Stimulated activated naive B cell treated with anti-CD40 and anti-IgM and Interleukin-4, amounts not matched to agents 10 μg/mL and 1 μg/mL and 100 μg/mL, for 72 hours (primary cell): ENCODE measurements around the gene TENT5A.

Source experiments
- ATAC-seq, 2 donors: fragments of 150-1000 bp; cut with Tn5 transposase; replicated peaks; 2 replicates each; pipeline ENCODE4 v1.10.0; 2021; ENCODE audit warnings: moderate library complexity in 1 of 2
- DNase-seq: peaks from one replicate; pipeline ENCODE4 v3.0.0; 2021
- H3K27ac Mint-ChIP-seq: one replicate; pipeline ENCODE4 v1.8.0; 2022; ENCODE audit warnings: mild to moderate bottlenecking, mixed read lengths
- H3K27me3 Mint-ChIP-seq, 2 donors: one replicate each; pipeline ENCODE4 v1.8.0; 2022; ENCODE audit warnings: mixed read lengths in 2 of 2
- H3K36me3 Mint-ChIP-seq, 2 donors: one replicate each; pipeline ENCODE4 v1.8.0; 2022; ENCODE audit warnings: mixed read lengths in 2 of 2, mild to moderate bottlenecking in 1 of 2
- H3K4me1 Mint-ChIP-seq, 2 donors: one replicate each; pipeline ENCODE4 v1.8.0; 2022; ENCODE audit warnings: mixed read lengths in 2 of 2, mild to moderate bottlenecking in 1 of 2
- H3K4me3 Mint-ChIP-seq, 2 donors: one replicate each; pipeline ENCODE4 v1.8.0; 2022; ENCODE audit warnings: mild to moderate bottlenecking in 2 of 2, mixed read lengths in 2 of 2, moderate library complexity in 1 of 2
- H3K9me3 Mint-ChIP-seq, 2 donors: one replicate each; pipeline ENCODE4 v1.8.0; 2022; ENCODE audit warnings: mixed read lengths in 2 of 2, mild to moderate bottlenecking in 1 of 2

The TENT5A gene

GRCh38 chr6:81734081-81734480 lies 18.4 kb downstream of the TENT5A start:
- Mint-ChIP-seq H3K9me3 (peaks cover 0 to 3% of the 10 kb centered on the region in 2 donors), H3K27me3 (no peaks in the 10 kb centered on the region), H3K36me3 (peaks cover 0 to 4% of the 10 kb centered on the region in 2 donors), H3K4me1 (no peaks in the 10 kb centered on the region), H3K27ac (no peak overlapping the region), H3K4me3 (no peak overlapping the region)
- no peak for ATAC-seq
- DNase-seq: no peak

GRCh38 chr6:81731814-81732213 lies 20.7 kb downstream of the TENT5A start:
- Mint-ChIP-seq H3K4me3 (no peak overlapping the region), H3K9me3 (peaks cover 0 to 3% of the 10 kb centered on the region in 2 donors), H3K27me3 (no peaks in the 10 kb centered on the region), H3K4me1 (peaks cover 0 to 2% of the 10 kb centered on the region in 2 donors), H3K27ac (no peak overlapping the region), H3K36me3 (peaks cover 0 to 4% of the 10 kb centered on the region in 2 donors)
- ATAC-seq (peak; percentile 31 to 51), DNase-seq (no peak)

GRCh38 chr6:81727876-81728517 lies 24.5 kb downstream of the TENT5A start:
- ATAC-seq: no peak
- H3K4me3 Mint-ChIP-seq: no peak overlapping the region

GRCh38 chr6:81725127-81725526 lies 27.4 kb downstream of the TENT5A start:
- H3K36me3 Mint-ChIP-seq: no peaks in the 10 kb centered on the region
- H3K9me3 Mint-ChIP-seq: no peaks in the 10 kb centered on the region
- H3K27me3 Mint-ChIP-seq: no peaks in the 10 kb centered on the region
- DNase-seq: no peak
- ATAC-seq: no peak
- peaks cover 7 to 9% of the 10 kb centered on the region in 2 donors for H3K4me1 Mint-ChIP-seq
- H3K27ac Mint-ChIP-seq: no peak overlapping the region
- no peak overlapping the region for H3K4me3 Mint-ChIP-seq

More at GRCh38 chr6:81727876-81728517, 24.5 kb downstream of the TENT5A start:
- H3K9me3 Mint-ChIP-seq: no peaks in the 10 kb centered on the region
- no peak for DNase-seq
- H3K36me3 Mint-ChIP-seq: no peaks in the 10 kb centered on the region
- peaks cover 0 to 2% of the 10 kb centered on the region in 2 donors for H3K4me1 Mint-ChIP-seq
- H3K27me3 Mint-ChIP-seq: no peaks in the 10 kb centered on the region
- no peak overlapping the region for H3K27ac Mint-ChIP-seq

- Mint-ChIP-seq H3K36me3 (no peaks in the 10 kb centered on the region), H3K4me1 (peaks cover 9 to 11% of the 10 kb centered on the region in 2 donors), H3K27ac (no peak overlapping the region), H3K9me3 (no peaks in the 10 kb centered on the region), H3K27me3 (no peaks in the 10 kb centered on the region), H3K4me3 (no peak overlapping the region)
- ATAC-seq: no peak
- DNase-seq: no peak
Observed at GRCh38 chr6:81722506-81723223, 29.8 kb downstream of the TENT5A start.

GRCh38 chr6:81720427-81720826 lies 32.1 kb downstream of the TENT5A start:
- H3K4me1 Mint-ChIP-seq: peaks cover 9 to 11% of the 10 kb centered on the region in 2 donors
- no peaks in the 10 kb centered on the region for H3K27me3 Mint-ChIP-seq
- DNase-seq (no peak), ATAC-seq (no peak)
- H3K36me3 Mint-ChIP-seq: no peaks in the 10 kb centered on the region
- H3K9me3 Mint-ChIP-seq: no peaks in the 10 kb centered on the region
- H3K27ac Mint-ChIP-seq: no peak overlapping the region
- H3K4me3 Mint-ChIP-seq: no peak overlapping the region

GRCh38 chr6:81718126-81718525 lies 34.4 kb downstream of the TENT5A start:
- ATAC-seq: no peak
- Mint-ChIP-seq H3K9me3 (no peaks in the 10 kb centered on the region), H3K27ac (no peak overlapping the region), H3K4me1 (peaks cover 9 to 11% of the 10 kb centered on the region in 2 donors), H3K4me3 (no peak overlapping the region), H3K36me3 (peaks cover 0 to 2% of the 10 kb centered on the region in 2 donors), H3K27me3 (no peaks in the 10 kb centered on the region)
- no peak for DNase-seq

GRCh38 chr6:81714684-81715083 lies 37.8 kb downstream of the TENT5A start:
- Mint-ChIP-seq H3K27me3 (peaks cover 0 to 6% of the 10 kb centered on the region in 2 donors), H3K4me1 (no peaks in the 10 kb centered on the region), H3K27ac (no peak overlapping the region), H3K4me3 (no peak overlapping the region), H3K36me3 (peaks cover 4% of the 10 kb centered on the region in 2 donors), H3K9me3 (peaks cover 0 to 3% of the 10 kb centered on the region in 2 donors)
- no peak for ATAC-seq
- no peak for DNase-seq

GRCh38 chr6:81713205-81713604 lies 39.3 kb downstream of the TENT5A start:
- H3K4me1 Mint-ChIP-seq: no peaks in the 10 kb centered on the region
- peaks cover 0 to 3% of the 10 kb centered on the region in 2 donors for H3K9me3 Mint-ChIP-seq
- DNase-seq (no peak), ATAC-seq (no peak)
- peaks cover 4% of the 10 kb centered on the region in 2 donors for H3K36me3 Mint-ChIP-seq
- no peak overlapping the region for H3K4me3 Mint-ChIP-seq
- no peak overlapping the region for H3K27ac Mint-ChIP-seq
- peaks cover 0 to 6% of the 10 kb centered on the region in 2 donors for H3K27me3 Mint-ChIP-seq

- Mint-ChIP-seq H3K27me3 (peaks cover 0 to 6% of the 10 kb centered on the region in 2 donors), H3K4me3 (no peak overlapping the region), H3K27ac (no peak overlapping the region), H3K4me1 (no peaks in the 10 kb centered on the region), H3K36me3 (peaks cover 9 to 12% of the 10 kb centered on the region in 2 donors), H3K9me3 (peaks cover 9% of the 10 kb centered on the region in 2 donors)
- DNase-seq (no peak), ATAC-seq (no peak)
Observed at GRCh38 chr6:81708113-81708699, 44.3 kb downstream of the TENT5A start.

GRCh38 chr6:81704700-81705099 lies 47.8 kb downstream of the TENT5A start:
- Mint-ChIP-seq H3K36me3 (peaks cover 9 to 12% of the 10 kb centered on the region in 2 donors), H3K9me3 (peaks cover 10 to 14% of the 10 kb centered on the region in 2 donors), H3K27me3 (no peaks in the 10 kb centered on the region), H3K27ac (no peak overlapping the region), H3K4me3 (no peak overlapping the region), H3K4me1 (no peaks in the 10 kb centered on the region)
- ATAC-seq: no peak
- no peak for DNase-seq

- H3K27me3 Mint-ChIP-seq: no peaks in the 10 kb centered on the region
- peaks cover 9 to 12% of the 10 kb centered on the region in 2 donors for H3K36me3 Mint-ChIP-seq
- H3K27ac Mint-ChIP-seq: no peak overlapping the region
- DNase-seq (no peak), ATAC-seq (no peak)
- no peak overlapping the region for H3K4me3 Mint-ChIP-seq
- H3K9me3 Mint-ChIP-seq: peaks cover 10 to 14% of the 10 kb centered on the region in 2 donors
- H3K4me1 Mint-ChIP-seq: peaks cover 7 to 12% of the 10 kb centered on the region in 2 donors
Observed at GRCh38 chr6:81700414-81700813, 52.1 kb downstream of the TENT5A start.

- Mint-ChIP-seq H3K4me1 (peaks cover 7 to 12% of the 10 kb centered on the region in 2 donors), H3K36me3 (no peaks in the 10 kb centered on the region), H3K27ac (no peak overlapping the region), H3K27me3 (no peaks in the 10 kb centered on the region), H3K9me3 (no peaks in the 10 kb centered on the region), H3K4me3 (no peak overlapping the region)
- no peak for DNase-seq
- ATAC-seq: no peak
Observed at GRCh38 chr6:81697559-81697958, 54.9 kb downstream of the TENT5A start.

- Mint-ChIP-seq H3K36me3 (no peaks in the 10 kb centered on the region), H3K27ac (no peak overlapping the region), H3K27me3 (no peaks in the 10 kb centered on the region), H3K4me3 (no peak overlapping the region), H3K4me1 (peaks cover 7 to 12% of the 10 kb centered on the region in 2 donors), H3K9me3 (no peaks in the 10 kb centered on the region)
- DNase-seq (no peak), ATAC-seq (peak; percentile 64 to 83)
Observed at GRCh38 chr6:81696524-81696923, 56.0 kb downstream of the TENT5A start.
